AG04449 (cell line): ENCODE measurements around the gene SETD5.

Experiments used
- CTCF ChIA-PET: fragments of 350-600 bp; formaldehyde crosslinking; extraction: SDS; loops from one replicate; lab custom pipeline; 2021; ENCODE audit warnings: antibody characterized with exemption; lab: Yijun Ruan, JAX
- POLR2A ChIA-PET: fragments of 400-600, 350-600 bp; formaldehyde crosslinking; extraction: SDS; loops from one replicate; lab custom pipeline; 2020; ENCODE audit warnings: antibody characterized with exemption, inconsistent platforms; lab: Yijun Ruan, JAX
- DNase-seq: peaks from one replicate; pipeline ENCODE4 v3.0.0-alpha.2; 2010; ENCODE audit warnings: low read depth, low spot score
- H3K4me3 ChIP-seq: 2 replicates; pipeline ENCODE4 v1.5.1; 2011; ENCODE audit warnings: low read depth, mild to moderate bottlenecking, control low read depth, low read length
- TF ChIP-seq, protein P1 (sequence below): IDR thresholded peaks from one replicate; pipeline ENCODE4 v1.5.1; 2011; ENCODE audit warnings: mild to moderate bottlenecking, moderate library complexity, low read length, control low read depth, inconsistent platforms; ENCODE audit not compliant: insufficient read depth; ENCODE audit errors: missing control alignments

Gene SETD5

DNA sequence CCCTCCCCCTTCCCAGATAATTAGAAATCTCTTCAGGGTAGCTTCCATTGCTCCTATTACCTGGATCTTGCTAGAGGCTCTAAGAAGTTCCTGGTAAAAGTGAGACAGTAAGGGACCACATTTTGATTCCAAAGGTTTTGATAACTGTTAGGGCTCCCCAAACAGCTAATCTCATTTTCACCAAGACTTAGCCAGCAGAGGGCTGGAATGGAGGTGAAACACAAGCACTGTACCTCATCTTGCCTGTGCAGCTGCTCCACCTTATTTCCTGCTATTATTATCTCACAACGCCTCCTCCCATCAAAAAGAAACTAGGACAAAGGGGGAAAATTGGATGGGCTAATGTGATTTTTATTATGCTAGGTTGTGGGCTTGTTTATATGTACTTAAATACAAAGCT, 7.3 kb downstream of the SETD5 start:
- no peak overlapping the region for H3K4me3 ChIP-seq
- no peak for DNase-seq
- TF ChIP-seq, protein P1, sequence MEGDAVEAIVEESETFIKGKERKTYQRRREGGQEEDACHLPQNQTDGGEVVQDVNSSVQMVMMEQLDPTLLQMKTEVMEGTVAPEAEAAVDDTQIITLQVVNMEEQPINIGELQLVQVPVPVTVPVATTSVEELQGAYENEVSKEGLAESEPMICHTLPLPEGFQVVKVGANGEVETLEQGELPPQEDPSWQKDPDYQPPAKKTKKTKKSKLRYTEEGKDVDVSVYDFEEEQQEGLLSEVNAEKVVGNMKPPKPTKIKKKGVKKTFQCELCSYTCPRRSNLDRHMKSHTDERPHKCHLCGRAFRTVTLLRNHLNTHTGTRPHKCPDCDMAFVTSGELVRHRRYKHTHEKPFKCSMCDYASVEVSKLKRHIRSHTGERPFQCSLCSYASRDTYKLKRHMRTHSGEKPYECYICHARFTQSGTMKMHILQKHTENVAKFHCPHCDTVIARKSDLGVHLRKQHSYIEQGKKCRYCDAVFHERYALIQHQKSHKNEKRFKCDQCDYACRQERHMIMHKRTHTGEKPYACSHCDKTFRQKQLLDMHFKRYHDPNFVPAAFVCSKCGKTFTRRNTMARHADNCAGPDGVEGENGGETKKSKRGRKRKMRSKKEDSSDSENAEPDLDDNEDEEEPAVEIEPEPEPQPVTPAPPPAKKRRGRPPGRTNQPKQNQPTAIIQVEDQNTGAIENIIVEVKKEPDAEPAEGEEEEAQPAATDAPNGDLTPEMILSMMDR: no peak
- CTCF ChIA-PET: interaction anchor here (1.2 to 1.8 kb wide), 6 partner anchors 9 to 52 kb away, joined by 3 to 6 read pairs (median 3); no protein-coding TSS in a partner anchor
- POLR2A ChIA-PET: interaction anchor here (0.9 kb wide), 1 partner anchor 9 kb away, joined by 4 read pairs; no protein-coding TSS in a partner anchor

DNA sequence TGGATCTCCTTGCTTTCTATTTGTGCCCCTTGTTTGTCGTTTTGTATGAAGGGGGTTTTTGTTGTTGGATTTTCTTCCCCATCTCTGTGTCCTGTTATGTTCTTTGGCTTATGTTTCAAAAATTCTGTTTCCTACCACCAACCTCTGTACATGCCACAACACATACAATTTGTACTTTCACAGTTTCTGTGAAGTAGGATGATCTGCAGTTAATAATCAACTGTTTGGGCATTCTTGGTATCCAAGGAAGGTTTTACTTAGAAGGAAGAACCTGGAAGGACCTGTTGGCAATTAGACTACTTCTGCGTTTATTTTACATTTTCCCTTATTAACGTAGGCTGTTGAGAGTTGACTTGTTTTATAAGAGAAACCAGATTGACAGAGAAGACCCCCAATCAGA, 8.3 kb downstream of the SETD5 start:
- DNase-seq: no peak
- CTCF ChIA-PET: interaction anchor here (1.3 to 1.5 kb wide), 2 partner anchors 19 to 46 kb away, joined by 3 read pairs; no protein-coding TSS in a partner anchor
- no peak overlapping the region for H3K4me3 ChIP-seq
- POLR2A ChIA-PET: interaction anchor here (0.5 kb wide), 1 partner anchor 13 kb away, joined by 3 read pairs; no protein-coding TSS in a partner anchor
- TF ChIP-seq, protein P1: no peak

DNA sequence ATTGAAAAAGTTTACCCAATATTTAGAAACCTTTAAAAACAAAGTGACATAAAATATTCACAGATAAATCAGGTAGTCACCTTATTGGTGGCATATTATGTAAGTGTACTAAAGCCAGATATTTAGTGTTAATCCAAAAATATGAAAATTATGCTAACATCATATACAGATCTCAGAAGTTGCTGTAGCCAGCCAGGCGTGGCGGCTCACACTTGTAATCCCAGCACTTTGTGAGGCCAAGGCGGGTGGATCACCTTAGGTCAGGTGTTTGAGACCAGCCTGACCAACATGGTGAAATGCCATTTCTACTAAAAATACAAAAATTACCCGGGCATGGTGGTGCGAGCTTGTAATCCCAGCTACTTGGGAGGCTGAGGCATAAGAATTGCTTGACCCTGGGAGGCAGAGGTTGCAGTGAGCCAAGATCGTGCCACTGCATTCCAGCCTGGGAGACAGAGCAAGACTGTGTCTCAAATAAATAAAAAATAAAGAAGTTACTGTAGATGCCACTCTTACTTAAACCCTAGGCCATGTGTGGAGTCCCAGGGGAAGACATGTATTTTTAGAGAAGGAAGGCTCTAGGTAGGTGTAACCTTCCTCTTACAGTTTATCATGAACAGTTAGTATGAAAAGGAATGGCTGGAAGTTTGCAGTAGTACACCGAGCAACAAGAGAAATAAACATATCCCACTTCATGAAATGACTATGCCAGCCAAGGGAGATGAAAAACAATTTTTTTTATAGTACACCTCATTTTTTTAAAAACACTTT, 9.6 kb downstream of the SETD5 start:
- H3K4me3 ChIP-seq: no peak overlapping the region
- TF ChIP-seq, protein P1: no peak
- ChIA-PET CTCF (no interaction called here), POLR2A (no interaction called here)
- no peak for DNase-seq

DNA sequence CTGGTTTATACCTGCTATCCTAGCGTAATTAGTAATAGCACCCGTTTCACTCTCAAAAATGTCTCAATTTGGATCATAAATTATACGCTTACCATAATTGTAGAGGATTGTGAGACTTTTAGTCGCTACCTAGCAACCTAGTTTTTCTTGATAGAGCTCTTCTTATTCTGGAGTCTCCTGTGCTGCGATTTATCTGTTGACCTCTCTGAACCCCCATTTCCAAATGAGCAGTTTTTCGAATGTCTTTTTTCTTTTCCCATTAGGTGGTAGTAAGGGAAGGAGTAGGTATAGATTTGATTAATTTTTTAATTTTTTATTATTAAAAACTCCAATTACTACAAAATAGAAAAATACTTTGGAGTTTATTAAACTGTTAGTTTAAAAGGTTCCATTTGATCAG, 10.6 kb downstream of the SETD5 start:
- no peak overlapping the region for H3K4me3 ChIP-seq
- ChIA-PET CTCF (no interaction called here), POLR2A (no interaction called here)
- DNase-seq: no peak
- TF ChIP-seq, protein P1: no peak

DNA sequence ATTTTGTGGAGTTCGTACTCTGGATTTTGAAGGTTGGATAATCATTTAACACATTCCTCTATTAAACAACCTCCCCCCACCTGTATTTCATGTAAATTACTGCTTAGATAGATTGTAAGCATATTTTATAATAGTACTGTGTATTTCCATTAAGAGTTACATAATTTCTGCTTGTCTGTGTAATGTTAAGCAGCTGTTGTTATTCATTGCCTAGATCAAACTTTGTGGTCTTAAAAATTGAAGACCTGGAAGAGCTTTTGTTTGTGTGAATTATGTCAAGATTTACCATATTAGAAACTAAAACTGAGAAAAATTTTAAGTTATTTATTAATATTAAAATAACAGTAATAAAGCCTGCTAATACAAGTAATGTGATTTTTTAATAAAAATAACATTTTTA, 11.1 kb downstream of the SETD5 start:
- ChIA-PET POLR2A (no interaction called here), CTCF (no interaction called here)
- H3K4me3 ChIP-seq: no peak overlapping the region
- TF ChIP-seq, protein P1: no peak
- DNase-seq: no peak
